GM12801 (cell line): ENCODE measurements around the gene LGMN.

Experiments
- TF ChIP-seq, protein P1 (sequence below): IDR thresholded peaks from one replicate; pipeline ENCODE4 v1.5.1; 2011; ENCODE audit warnings: control low read depth; ENCODE audit not compliant: insufficient read length; ENCODE audit errors: extremely low read depth

Gene LGMN

DNA sequence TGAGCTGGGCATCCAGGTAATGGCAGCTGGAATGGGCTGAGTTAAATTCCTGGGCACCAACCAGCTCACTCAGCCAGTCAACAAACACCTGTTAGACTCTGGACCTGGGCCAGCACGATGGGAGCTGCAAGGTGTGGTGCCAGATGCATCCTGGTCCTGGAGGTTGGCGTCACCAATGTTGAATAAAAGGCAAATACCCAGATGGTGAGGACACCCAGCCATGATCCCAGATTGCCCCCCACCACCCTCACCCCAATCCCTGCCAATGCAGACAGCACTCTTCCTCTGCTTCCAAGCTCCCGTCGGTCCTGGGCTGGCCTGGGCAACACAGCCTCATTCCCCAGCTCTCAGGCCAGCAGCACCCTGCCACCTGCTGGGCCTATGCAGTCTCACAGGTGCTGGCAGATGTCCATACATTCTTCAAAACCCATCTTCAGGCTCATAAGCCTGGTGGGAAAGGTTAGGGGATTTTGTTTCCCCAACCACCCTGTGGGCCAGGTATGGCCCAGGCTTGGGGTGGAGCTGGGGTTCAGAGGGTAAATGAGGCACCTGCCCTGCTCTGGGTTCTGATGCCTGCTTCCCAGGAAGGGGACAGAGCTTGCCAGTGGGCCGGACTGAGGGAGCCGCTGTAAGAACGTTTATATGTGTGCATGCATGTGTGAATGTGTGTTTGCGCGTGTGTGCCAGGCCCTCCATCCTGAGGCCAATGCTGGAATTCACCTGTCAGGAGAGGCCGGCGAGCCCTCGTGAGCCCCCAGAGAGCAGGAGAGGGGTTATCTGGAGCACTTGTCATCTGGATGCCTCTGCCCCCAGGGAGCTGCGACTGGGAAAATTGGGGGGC, 58.0 kb downstream of the LGMN start:
- TF ChIP-seq, protein P1, sequence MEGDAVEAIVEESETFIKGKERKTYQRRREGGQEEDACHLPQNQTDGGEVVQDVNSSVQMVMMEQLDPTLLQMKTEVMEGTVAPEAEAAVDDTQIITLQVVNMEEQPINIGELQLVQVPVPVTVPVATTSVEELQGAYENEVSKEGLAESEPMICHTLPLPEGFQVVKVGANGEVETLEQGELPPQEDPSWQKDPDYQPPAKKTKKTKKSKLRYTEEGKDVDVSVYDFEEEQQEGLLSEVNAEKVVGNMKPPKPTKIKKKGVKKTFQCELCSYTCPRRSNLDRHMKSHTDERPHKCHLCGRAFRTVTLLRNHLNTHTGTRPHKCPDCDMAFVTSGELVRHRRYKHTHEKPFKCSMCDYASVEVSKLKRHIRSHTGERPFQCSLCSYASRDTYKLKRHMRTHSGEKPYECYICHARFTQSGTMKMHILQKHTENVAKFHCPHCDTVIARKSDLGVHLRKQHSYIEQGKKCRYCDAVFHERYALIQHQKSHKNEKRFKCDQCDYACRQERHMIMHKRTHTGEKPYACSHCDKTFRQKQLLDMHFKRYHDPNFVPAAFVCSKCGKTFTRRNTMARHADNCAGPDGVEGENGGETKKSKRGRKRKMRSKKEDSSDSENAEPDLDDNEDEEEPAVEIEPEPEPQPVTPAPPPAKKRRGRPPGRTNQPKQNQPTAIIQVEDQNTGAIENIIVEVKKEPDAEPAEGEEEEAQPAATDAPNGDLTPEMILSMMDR: no peak

DNA sequence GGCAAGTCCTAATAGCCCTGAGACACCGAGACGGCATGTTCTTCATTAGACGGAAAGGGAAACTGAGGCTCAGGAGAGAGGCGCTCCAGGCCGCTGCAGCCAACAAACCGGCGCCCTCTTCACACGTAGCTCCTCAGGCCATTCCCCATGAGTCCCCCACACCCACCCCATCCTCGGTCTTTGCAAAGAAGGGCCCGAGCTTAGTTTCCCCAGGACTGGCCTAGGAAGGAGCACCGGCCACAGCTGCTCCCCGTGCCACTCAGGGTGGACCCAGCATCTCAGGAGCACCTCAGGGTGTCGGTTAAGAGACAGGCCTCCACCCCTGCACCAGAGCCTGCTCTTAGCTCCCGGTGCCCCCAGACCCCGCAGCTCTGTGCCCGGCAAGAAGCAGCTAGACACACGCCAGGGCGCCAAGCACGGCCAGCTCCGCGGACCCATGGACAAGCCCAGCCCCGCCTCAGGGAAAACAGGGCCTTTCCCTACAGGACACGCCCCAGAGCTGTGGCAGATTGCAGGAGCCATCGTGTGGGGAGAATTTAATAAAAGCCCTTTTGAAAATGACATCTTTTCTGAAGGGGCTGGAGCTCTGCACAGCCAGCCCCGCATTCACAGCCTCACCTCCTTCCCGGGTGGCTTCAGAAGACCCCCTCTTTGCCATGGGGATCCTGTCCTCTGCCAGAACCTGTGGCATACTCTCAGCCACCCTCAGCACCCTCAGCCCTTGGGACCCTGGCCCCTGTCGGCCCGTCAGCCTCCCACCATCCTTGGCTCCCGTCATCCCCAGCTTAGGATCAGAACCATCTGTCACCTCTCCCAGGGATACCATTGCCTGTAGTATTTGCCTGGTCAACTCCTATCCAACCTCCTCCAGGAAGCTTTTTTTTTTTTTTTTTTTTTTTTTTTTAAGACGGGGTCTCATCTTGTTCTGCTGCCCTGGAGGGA, 59.7 kb downstream of the LGMN start:
- TF ChIP-seq, protein P1: no peak

- TF ChIP-seq, protein P1: no peak
Observed at GRCh38 chr14:92687681-92688433, 60.6 kb downstream of the LGMN start.

DNA sequence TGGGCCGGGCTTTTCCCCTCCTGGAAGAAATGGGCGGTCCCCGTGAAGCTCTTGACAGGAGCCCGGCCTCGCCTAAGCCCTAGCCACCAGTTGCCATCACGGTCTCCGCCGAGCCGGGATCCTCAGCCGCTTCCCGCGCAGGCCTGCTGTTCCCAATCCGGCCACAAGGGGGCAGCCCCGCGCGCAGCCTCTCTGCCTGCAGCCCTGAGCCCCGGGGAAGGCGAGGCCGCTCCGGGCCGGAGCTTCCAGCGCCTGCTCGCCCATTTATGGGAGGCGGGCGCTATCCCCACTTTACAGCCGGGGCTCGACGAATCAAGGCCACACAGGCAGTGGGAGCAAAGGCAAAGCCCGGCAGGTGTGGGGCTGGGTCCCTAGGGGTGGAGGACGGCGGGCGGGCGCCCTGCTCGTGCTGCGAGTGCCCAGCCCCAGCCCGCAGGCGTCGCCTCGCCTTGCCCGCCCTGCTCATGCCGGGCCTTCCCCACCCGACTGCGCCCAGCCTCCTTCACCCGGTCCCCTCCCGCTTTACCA, 61.5 kb downstream of the LGMN start:
- TF ChIP-seq, protein P1: no peak

- TF ChIP-seq, protein P1: no peak
Observed at GRCh38 chr14:92686411-92686899, 62.0 kb downstream of the LGMN start.

DNA sequence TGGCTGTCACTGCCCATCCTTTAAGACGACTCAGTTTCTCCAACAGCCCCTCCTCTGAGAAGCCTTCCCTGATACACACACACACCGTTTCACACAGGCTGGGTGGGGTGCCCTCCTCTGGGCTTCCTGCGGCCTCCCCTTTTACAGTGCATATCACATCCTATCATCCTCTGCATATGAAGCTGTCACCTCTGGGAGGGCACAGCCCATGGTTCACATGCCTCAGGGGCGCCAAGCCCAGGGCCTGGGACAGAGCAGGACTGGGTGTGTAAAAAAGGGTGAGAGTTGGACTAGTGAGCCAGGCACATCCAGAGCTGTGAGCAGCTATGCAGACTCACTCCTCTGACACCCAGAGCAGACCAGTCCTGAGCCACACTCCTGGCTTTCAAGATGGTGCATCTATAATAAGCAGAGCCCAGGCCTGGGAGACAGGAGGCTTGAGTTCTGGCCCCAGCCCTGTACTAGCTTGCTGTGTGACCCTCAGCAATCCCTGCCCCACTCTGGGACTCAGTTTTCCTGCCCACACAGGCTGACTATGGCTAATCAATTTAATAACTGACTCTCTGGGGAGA, 62.6 kb downstream of the LGMN start:
- TF ChIP-seq, protein P1: no peak
